ENCODE results near the gene ERC1. TPM values are rescaled to one million over a fixed set of nuclear protein-coding genes. Genes with fewer than 3 reads are reported as not detected.
A peak's percentile ranks its signal among the peaks of the same experiment; 100 is the strongest.

ERC1 gene
- total RNA-seq, 1 experiment from 2014 or later, result 39.4 TPM

DNA sequence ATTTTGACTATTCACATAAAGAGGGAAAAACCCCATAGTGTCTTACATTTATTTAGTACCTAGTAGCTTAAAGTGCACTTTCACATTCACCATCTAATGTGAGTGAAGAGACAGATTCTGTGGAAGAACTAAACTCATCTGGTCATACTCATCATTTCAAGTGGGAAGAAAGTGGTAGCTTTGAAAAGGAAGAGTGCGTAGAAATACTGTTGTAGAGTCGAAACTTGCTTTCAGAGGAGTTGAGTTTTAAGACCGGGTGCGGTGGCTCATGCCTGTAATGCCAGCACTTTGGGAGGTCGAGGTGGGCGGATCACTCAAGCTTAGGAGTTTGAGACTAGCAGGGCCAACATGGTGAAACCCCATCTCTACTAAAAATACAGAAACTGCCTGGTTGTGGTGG, 222.2 kb downstream of the ERC1 start:
- H3K36me3 Mint-ChIP-seq (ENCODE audit: insufficient read depth, unreplicated experiment), result no peaks in the 10 kb centered on the region
- intact Hi-C loops (cut with micrococcal nuclease; ENCODE audit: unreplicated experiment), result loop anchor here (10.0 kb wide), 2 partner anchors 132 to 372 kb away; no protein-coding TSS in a partner anchor
- CTCF ChIA-PET, result no interaction called here
- H3K27me3 Mint-ChIP-seq (ENCODE audit: unreplicated experiment), result no peaks in the 10 kb centered on the region
- TF ChIP-seq, protein P1, sequence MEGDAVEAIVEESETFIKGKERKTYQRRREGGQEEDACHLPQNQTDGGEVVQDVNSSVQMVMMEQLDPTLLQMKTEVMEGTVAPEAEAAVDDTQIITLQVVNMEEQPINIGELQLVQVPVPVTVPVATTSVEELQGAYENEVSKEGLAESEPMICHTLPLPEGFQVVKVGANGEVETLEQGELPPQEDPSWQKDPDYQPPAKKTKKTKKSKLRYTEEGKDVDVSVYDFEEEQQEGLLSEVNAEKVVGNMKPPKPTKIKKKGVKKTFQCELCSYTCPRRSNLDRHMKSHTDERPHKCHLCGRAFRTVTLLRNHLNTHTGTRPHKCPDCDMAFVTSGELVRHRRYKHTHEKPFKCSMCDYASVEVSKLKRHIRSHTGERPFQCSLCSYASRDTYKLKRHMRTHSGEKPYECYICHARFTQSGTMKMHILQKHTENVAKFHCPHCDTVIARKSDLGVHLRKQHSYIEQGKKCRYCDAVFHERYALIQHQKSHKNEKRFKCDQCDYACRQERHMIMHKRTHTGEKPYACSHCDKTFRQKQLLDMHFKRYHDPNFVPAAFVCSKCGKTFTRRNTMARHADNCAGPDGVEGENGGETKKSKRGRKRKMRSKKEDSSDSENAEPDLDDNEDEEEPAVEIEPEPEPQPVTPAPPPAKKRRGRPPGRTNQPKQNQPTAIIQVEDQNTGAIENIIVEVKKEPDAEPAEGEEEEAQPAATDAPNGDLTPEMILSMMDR (IDR thresholded peaks at IDR 0.05; ENCODE audit: unreplicated experiment), result no peak
- H3K27ac Mint-ChIP-seq (ENCODE audit: unreplicated experiment), result no peak overlapping the region
- no peak for DNase-seq
- no TSS peak for BruUV-seq (replicated peaks)
- peaks cover 7% of the 10 kb centered on the region for H3K4me1 Mint-ChIP-seq (ENCODE audit: low read depth, unreplicated experiment)
- H3K4me3 Mint-ChIP-seq (ENCODE audit: low read depth, unreplicated experiment), result no peak overlapping the region
- no peaks in the 10 kb centered on the region for H3K9me3 Mint-ChIP-seq (ENCODE audit: low read depth, unreplicated experiment)

DNA sequence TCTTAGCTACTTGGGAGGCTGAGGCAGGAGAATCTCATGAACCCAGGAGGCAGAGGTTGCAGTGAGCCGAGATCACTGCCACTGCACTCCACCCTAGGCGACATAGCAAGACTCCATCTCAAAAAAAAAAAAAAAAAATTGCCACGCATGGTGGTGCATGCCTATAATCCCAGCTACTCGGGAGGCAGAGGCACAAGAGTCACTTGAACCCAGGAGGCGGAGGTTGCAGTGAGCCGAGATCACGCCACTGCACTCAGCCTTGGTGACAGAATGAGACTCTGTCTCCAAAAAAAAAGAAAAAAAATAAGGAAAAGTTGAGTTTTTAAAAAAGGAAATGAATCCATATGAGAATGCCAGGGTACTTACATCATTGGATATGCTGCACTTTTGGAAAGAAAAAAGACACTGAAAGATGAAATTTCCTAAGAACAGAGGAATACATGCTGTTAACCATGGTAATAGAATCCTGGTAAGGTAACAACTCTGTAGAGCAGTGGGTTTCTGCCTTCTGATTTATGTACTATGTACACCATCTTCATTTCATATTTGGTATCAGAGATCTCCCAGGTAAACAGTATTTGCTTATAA, 222.7 kb downstream of the ERC1 start:
- H3K27ac Mint-ChIP-seq (ENCODE audit: unreplicated experiment), result no peak overlapping the region
- intact Hi-C loops (cut with micrococcal nuclease; ENCODE audit: unreplicated experiment), result loop anchor here (10.0 kb wide), 2 partner anchors 131 to 371 kb away; no protein-coding TSS in a partner anchor
- BruUV-seq (replicated peaks), result no TSS peak
- DNase-seq, result no peak
- H3K4me3 Mint-ChIP-seq (ENCODE audit: low read depth, unreplicated experiment), result no peak overlapping the region
- H3K4me1 Mint-ChIP-seq (ENCODE audit: low read depth, unreplicated experiment), result peaks cover 7% of the 10 kb centered on the region
- H3K36me3 Mint-ChIP-seq (ENCODE audit: insufficient read depth, unreplicated experiment), result no peaks in the 10 kb centered on the region
- H3K27me3 Mint-ChIP-seq (ENCODE audit: unreplicated experiment), result no peaks in the 10 kb centered on the region
- no peaks in the 10 kb centered on the region for H3K9me3 Mint-ChIP-seq (ENCODE audit: low read depth, unreplicated experiment)
- TF ChIP-seq, protein P1 (IDR thresholded peaks at IDR 0.05; ENCODE audit: unreplicated experiment), result no peak
- CTCF ChIA-PET, result no interaction called here

DNA sequence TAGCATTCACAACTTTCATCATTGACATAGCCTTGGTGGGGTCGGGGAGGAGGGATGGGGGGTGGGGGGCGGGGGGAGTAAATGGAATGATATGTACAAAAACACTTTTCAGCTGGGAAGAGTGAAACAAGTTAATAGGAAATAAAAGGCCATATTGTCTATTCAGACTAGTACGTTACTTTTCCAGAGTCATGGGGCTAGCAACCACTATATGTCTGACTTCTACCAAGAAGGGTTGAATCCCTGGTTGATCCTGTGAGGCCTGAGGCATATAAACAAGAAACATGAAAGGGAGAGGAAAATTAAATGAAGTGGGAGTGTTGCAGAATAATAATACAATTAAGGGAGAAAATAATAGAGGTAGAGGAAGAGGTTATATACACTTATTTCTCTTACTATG, 225.5 kb downstream of the ERC1 start:
- BruUV-seq (replicated peaks), result no TSS peak
- DNase-seq, result no peak
- intact Hi-C loops (cut with micrococcal nuclease; ENCODE audit: unreplicated experiment), result loop anchor here (5.0 to 10.0 kb wide), 3 partner anchors 99 to 368 kb away; no protein-coding TSS in a partner anchor
- Mint-ChIP-seq H3K4me1 (ENCODE audit: low read depth, unreplicated experiment) (peaks cover 7% of the 10 kb centered on the region), H3K27me3 (ENCODE audit: unreplicated experiment) (no peaks in the 10 kb centered on the region), H3K27ac (ENCODE audit: unreplicated experiment) (no peak overlapping the region), H3K9me3 (ENCODE audit: low read depth, unreplicated experiment) (no peaks in the 10 kb centered on the region), H3K36me3 (ENCODE audit: insufficient read depth, unreplicated experiment) (no peaks in the 10 kb centered on the region), H3K4me3 (ENCODE audit: low read depth, unreplicated experiment) (no peak overlapping the region)
- TF ChIP-seq, protein P1 (IDR thresholded peaks at IDR 0.05; ENCODE audit: unreplicated experiment), result no peak
- CTCF ChIA-PET, result interaction anchor here (0.6 to 1.2 kb wide), 4 partner anchors 86 to 346 kb away, joined by 3 to 9 read pairs (median 5); no protein-coding TSS in a partner anchor

DNA sequence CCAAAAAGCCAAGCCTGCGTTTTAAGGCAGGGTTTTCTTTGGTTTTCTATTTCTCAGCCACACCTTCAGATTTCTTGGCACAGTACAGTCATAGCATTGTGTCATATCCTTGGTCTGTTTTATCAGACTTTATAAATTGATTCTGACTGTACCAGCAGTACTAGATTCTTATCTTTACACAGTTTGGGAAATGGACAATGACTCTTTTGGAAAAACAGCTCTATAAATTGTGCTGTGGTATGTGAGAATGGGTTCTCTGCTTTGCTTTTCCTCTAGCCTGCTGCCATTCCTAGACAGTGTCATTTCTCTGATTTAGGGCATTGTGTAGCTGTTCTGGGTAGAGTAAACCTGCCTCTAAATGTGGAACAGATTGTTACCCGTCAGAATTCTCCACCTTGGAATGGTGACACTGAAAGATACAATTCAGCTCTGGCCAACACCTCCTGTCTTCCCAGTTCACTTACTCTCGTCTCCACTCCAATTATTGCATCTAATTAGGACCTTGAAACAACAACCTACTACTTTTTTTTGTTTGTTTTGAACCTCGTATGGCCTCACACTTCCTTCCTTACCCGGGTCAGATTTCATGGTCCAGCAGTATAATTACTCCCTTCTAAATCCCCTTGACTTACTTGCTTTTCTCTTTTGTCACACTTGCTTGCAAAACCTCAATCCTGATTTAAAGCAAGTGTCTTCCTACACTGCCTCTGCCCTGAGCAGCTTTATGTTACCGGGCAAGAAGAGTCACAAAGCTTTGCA, 226.3 kb downstream of the ERC1 start:
- peaks cover 1% of the 10 kb centered on the region for H3K4me1 Mint-ChIP-seq (ENCODE audit: low read depth, unreplicated experiment)
- no peaks in the 10 kb centered on the region for H3K9me3 Mint-ChIP-seq (ENCODE audit: low read depth, unreplicated experiment)
- CTCF ChIA-PET, result interaction anchor here (0.6 to 1.2 kb wide), 4 partner anchors 42 to 346 kb away, joined by 3 to 9 read pairs (median 3); no protein-coding TSS in a partner anchor
- no peak overlapping the region for H3K27ac Mint-ChIP-seq (ENCODE audit: unreplicated experiment)
- TF ChIP-seq, protein P1 (IDR thresholded peaks at IDR 0.05; ENCODE audit: unreplicated experiment), result no peak
- intact Hi-C loops (cut with micrococcal nuclease; ENCODE audit: unreplicated experiment), result loop anchor here (5.0 to 10.0 kb wide), 3 partner anchors 100 to 367 kb away; no protein-coding TSS in a partner anchor
- DNase-seq, result peak; percentile 13
- no peak overlapping the region for H3K4me3 Mint-ChIP-seq (ENCODE audit: low read depth, unreplicated experiment)
- H3K36me3 Mint-ChIP-seq (ENCODE audit: insufficient read depth, unreplicated experiment), result no peaks in the 10 kb centered on the region
- H3K27me3 Mint-ChIP-seq (ENCODE audit: unreplicated experiment), result no peaks in the 10 kb centered on the region
- no TSS peak for BruUV-seq (replicated peaks)
